PC-9 (cell line): ENCODE results near the gene SYTL2. TPM values are rescaled to one million over a fixed set of nuclear protein-coding genes. Genes with fewer than 3 reads are reported as not detected.

Source experiments
- BruUV-seq: library from RNA; stranded (reverse); fragments of 400-500 nt; replicated peaks from 2 replicates; lab custom pipeline; 2021; lab: Mats Ljungman, UMichigan
- CTCF ChIA-PET: fragments of 300-600 bp; sonication (Branson Sonifier 250); formaldehyde crosslinking; loops from one replicate; lab custom pipeline; 2022; ENCODE audit warnings: antibody characterized with exemption; lab: Charles Lee
- POLR2A ChIA-PET: fragments of 300-600 bp; sonication (Branson Sonifier 250); formaldehyde crosslinking; loops from one replicate; lab custom pipeline; 2022; ENCODE audit warnings: antibody characterized with exemption; ENCODE audit not compliant: unreplicated experiment; lab: Charles Lee
- DNase-seq, 2 experiments: peaks; one replicate each; pipeline versions ENCODE4 v3.0.0 to v3.0.0-alpha.2; 2015 to 2022; ENCODE audit warnings: mixed read lengths in 1 of 2
- H2AFZ ChIP-seq: fragments of 200-600 bp; sonication (generic); 2 replicates; pipeline ENCODE4 v1.8.1; 2017; ENCODE audit warnings: antibody characterized with exemption
- H3F3A ChIP-seq: fragments of 200-600 bp; sonication (generic); 2 replicates; pipeline ENCODE4 v1.8.1; 2017; ENCODE audit warnings: antibody characterized with exemption, mild to moderate bottlenecking, low read depth; ENCODE audit not compliant: insufficient read depth
- H3K27ac ChIP-seq: fragments of 200-600 bp; sonication (generic); 2 replicates; pipeline ENCODE4 v1.6.1; 2016; ENCODE audit warnings: mixed run types
- H3K27me3 ChIP-seq: fragments of 200-600 bp; sonication (generic); 2 replicates; pipeline ENCODE4 v1.6.1; 2016; ENCODE audit warnings: low read depth, mixed run types; ENCODE audit not compliant: insufficient read depth
- H3K36me3 ChIP-seq: fragments of 200-600 bp; sonication (generic); 2 replicates; pipeline ENCODE4 v1.6.1; 2016; ENCODE audit warnings: low read depth, mixed run types
- H3K4me1 ChIP-seq: fragments of 200-600 bp; sonication (generic); replicated peaks from 2 replicates; pipeline ENCODE4 v1.6.1; 2016; ENCODE audit warnings: mixed run types; ENCODE audit not compliant: insufficient read depth
- H3K4me2 ChIP-seq: fragments of 200-600 bp; sonication (generic); 2 replicates; pipeline ENCODE4 v1.6.1; 2017; ENCODE audit warnings: mixed run types
- H3K4me3 ChIP-seq: fragments of 200-600 bp; sonication (generic); 2 replicates; pipeline ENCODE4 v1.6.1; 2016; ENCODE audit warnings: mixed run types
- H3K79me2 ChIP-seq: fragments of 200-600 bp; sonication (generic); 2 replicates; pipeline ENCODE4 v1.6.1; 2017; ENCODE audit warnings: low read depth, mixed run types
- H3K9me2 ChIP-seq: fragments of 200-600 bp; sonication (generic); 2 replicates; pipeline ENCODE4 v1.8.1; 2017; ENCODE audit warnings: mild to moderate bottlenecking; ENCODE audit not compliant: insufficient read depth
- H3K9me3 ChIP-seq: fragments of 200-600 bp; sonication (generic); 2 replicates; pipeline ENCODE4 v1.8.1; 2016; ENCODE audit warnings: low read depth; ENCODE audit not compliant: insufficient read depth
- H4K20me1 ChIP-seq: fragments of 200-600 bp; sonication (generic); 2 replicates; pipeline ENCODE4 v1.8.1; 2017; ENCODE audit not compliant: insufficient read depth
- CTCF ChIP-seq: fragments of 200-600 bp; sonication (generic); conservative IDR thresholded peaks from 2 replicates; pipeline ENCODE4 v1.6.1; 2017; ENCODE audit warnings: mixed run types, antibody characterized with exemption, mild to moderate bottlenecking, moderate library complexity
- EZH2 ChIP-seq: fragments of 200-600 bp; sonication (generic); IDR thresholded peaks from 2 replicates; pipeline ENCODE4 v1.8.0; 2017; ENCODE audit warnings: antibody characterized with exemption, low read depth
- intact Hi-C: fragments of 100-400 bp; cut with micrococcal nuclease; formaldehyde crosslinking; loops from one replicate; pipeline ENCODE4 v1.10.0; 2022; ENCODE audit not compliant: unreplicated experiment
- total RNA-seq: library from RNA; stranded (reverse); gene quantifications from 2 replicates; pipeline ENCODE4 v1.2.3, GENCODE V29; 2021

Gene SYTL2
- total RNA-seq, 1 experiment from 2014 or later = 13.3 TPM

GRCh38 chr11:85704967-85705366, 106.0 kb downstream of the SYTL2 start:
- intact Hi-C loops = no loop called here
- ChIA-PET CTCF (no interaction called here), POLR2A (no interaction called here)
- Histone ChIP-seq H2AFZ (no peak overlapping the region), H3K4me2 (no peak overlapping the region), H3K4me1 (no peaks in the 10 kb centered on the region), H4K20me1 (no peaks in the 10 kb centered on the region), H3K4me3 (no peak overlapping the region), H3F3A (0 out of 2 replicates have a peak, but pooled peaks cover 5% of the 10 kb centered on the region), H3K9me2 (no peaks in the 10 kb centered on the region), H3K9me3 (no peaks in the 10 kb centered on the region; the same call in 1 of the 2 replicates), H3K36me3 (no peaks in the 10 kb centered on the region; the same call in 1 of the 2 replicates), H3K79me2 (no peaks in the 10 kb centered on the region), H3K27ac (no peak overlapping the region), H3K27me3 (no peaks in the 10 kb centered on the region)
- no peak for DNase-seq
- BruUV-seq = no TSS peak
- TF ChIP-seq CTCF = no peak
- no peak for TF ChIP-seq EZH2

- intact Hi-C loops = loop anchor here (10.0 kb wide), 2 partner anchors 125 to 245 kb away; no protein-coding TSS in a partner anchor
- no peak for DNase-seq
- Histone ChIP-seq H3K4me3 (no peak overlapping the region), H3K27me3 (no peaks in the 10 kb centered on the region), H3K4me2 (no peak overlapping the region), H3K9me2 (no peaks in the 10 kb centered on the region), H3K9me3 (no peaks in the 10 kb centered on the region; the same call in 1 of the 2 replicates), H3K36me3 (peaks cover 4% of the 10 kb centered on the region; the same call in 1 of the 2 replicates), H4K20me1 (no peaks in the 10 kb centered on the region), H2AFZ (no peak overlapping the region), H3K27ac (no peak overlapping the region), H3K4me1 (peaks cover 1% of the 10 kb centered on the region; the same call in 1 of the 2 replicates), H3F3A (no peaks in the 10 kb centered on the region), H3K79me2 (no peaks in the 10 kb centered on the region)
- POLR2A ChIA-PET = no interaction called here
- no TSS peak for BruUV-seq
- CTCF ChIA-PET = no interaction called here
- TF ChIP-seq EZH2 (no peak), CTCF (no peak)
Observed at GRCh38 chr11:85699957-85700741, 110.8 kb downstream of the SYTL2 start.

GRCh38 chr11:85698195-85698594, 112.7 kb downstream of the SYTL2 start:
- POLR2A ChIA-PET = no interaction called here
- no peaks in the 10 kb centered on the region for H3K9me2 ChIP-seq
- no peaks in the 10 kb centered on the region for H4K20me1 ChIP-seq
- no peak for TF ChIP-seq CTCF
- TF ChIP-seq EZH2 = no peak
- no peak overlapping the region for H3K27ac ChIP-seq
- H3F3A ChIP-seq = no peaks in the 10 kb centered on the region
- intact Hi-C loops = loop anchor here (10.0 kb wide), 2 partner anchors 127 to 247 kb away; no protein-coding TSS in a partner anchor
- peaks cover 7% of the 10 kb centered on the region; the same call in 1 of the 2 replicates for H3K36me3 ChIP-seq
- no peak overlapping the region for H2AFZ ChIP-seq
- CTCF ChIA-PET = interaction anchor here (0.6 kb wide), 1 partner anchor 332 kb away, joined by 3 read pairs; no protein-coding TSS in a partner anchor
- H3K4me2 ChIP-seq = no peak overlapping the region
- no peaks in the 10 kb centered on the region; the same call in 1 of the 2 replicates for H3K9me3 ChIP-seq
- H3K27me3 ChIP-seq = no peaks in the 10 kb centered on the region
- DNase-seq = no peak
- H3K4me1 ChIP-seq = peaks cover 8% of the 10 kb centered on the region; the same call in 1 of the 2 replicates
- BruUV-seq = no TSS peak
- no peaks in the 10 kb centered on the region for H3K79me2 ChIP-seq
- no peak overlapping the region for H3K4me3 ChIP-seq
